H9 (cell line): Measurements from ENCODE around the gene DGLUCY. TPM values are rescaled to one million over a fixed set of nuclear protein-coding genes. Genes with fewer than 3 reads are reported as not detected.

Source experiments
- DNase-seq: peaks from one replicate; pipeline ENCODE4 v3.0.0-alpha.2; 2017
- H2AFZ ChIP-seq: one replicate; pipeline ENCODE4 v1.6.1; 2013; ENCODE audit warnings: mild to moderate bottlenecking, low read length, control low read depth, moderate library complexity
- H2AK5ac ChIP-seq: 2 replicates; pipeline ENCODE4 v1.6.1; 2013; ENCODE audit warnings: low read length, control low read depth, mixed read lengths; ENCODE audit not compliant: insufficient read length
- H2BK120ac ChIP-seq: one replicate; pipeline ENCODE4 v1.6.1; 2013; ENCODE audit warnings: low read depth, mild to moderate bottlenecking, low read length, control low read depth, inconsistent platforms; ENCODE audit not compliant: poor library complexity, severe bottlenecking
- H2BK12ac ChIP-seq: 2 replicates; pipeline ENCODE4 v1.6.1; 2013; ENCODE audit warnings: low read length, control low read depth, mixed read lengths, low read depth; ENCODE audit not compliant: insufficient read length
- H2BK15ac ChIP-seq: 2 replicates; pipeline ENCODE4 v1.6.1; 2013; ENCODE audit warnings: low read depth, low read length, control low read depth
- H2BK20ac ChIP-seq: one replicate; pipeline ENCODE4 v1.6.1; 2013; ENCODE audit warnings: low read depth, mild to moderate bottlenecking, low read length, control low read depth, inconsistent platforms; ENCODE audit not compliant: poor library complexity, severe bottlenecking
- H2BK5ac ChIP-seq: 2 replicates; pipeline ENCODE4 v1.6.1; 2013; ENCODE audit warnings: low read length, control low read depth, mixed read lengths; ENCODE audit not compliant: insufficient read length
- H3K14ac ChIP-seq: 2 replicates; pipeline ENCODE4 v1.6.1; 2013; ENCODE audit warnings: low read length, control low read depth; ENCODE audit not compliant: insufficient read depth
- H3K18ac ChIP-seq: 2 replicates; pipeline ENCODE4 v1.6.1; 2013; ENCODE audit warnings: low read depth, mild to moderate bottlenecking, mixed read lengths, low read length, control low read depth; ENCODE audit not compliant: insufficient read length
- H3K23ac ChIP-seq: 2 replicates; pipeline ENCODE4 v1.6.1; 2013; ENCODE audit warnings: low read length, control low read depth, mixed read lengths, low read depth; ENCODE audit not compliant: insufficient read length
- H3K23me2 ChIP-seq: 2 replicates; pipeline ENCODE4 v1.6.1; 2013; ENCODE audit warnings: low read depth, mild to moderate bottlenecking, mixed read lengths, low read length, control low read depth; ENCODE audit not compliant: insufficient read length, poor library complexity, severe bottlenecking
- H3K27ac ChIP-seq: 2 replicates; pipeline ENCODE4 v1.5.1; 2013; ENCODE audit warnings: low read length, control low read depth, mixed read lengths, low read depth; ENCODE audit not compliant: insufficient read length
- H3K27me3 ChIP-seq: 2 replicates; pipeline ENCODE4 v1.6.1; 2013; ENCODE audit warnings: low read length, control low read depth, inconsistent platforms; ENCODE audit not compliant: insufficient read depth
- H3K4ac ChIP-seq: 2 replicates; pipeline ENCODE4 v1.6.1; 2013; ENCODE audit warnings: low read depth, mild to moderate bottlenecking, control low read depth, inconsistent platforms, low read length, moderate library complexity
- H3K4me1 ChIP-seq: 2 replicates; pipeline ENCODE4 v1.6.1; 2013; ENCODE audit warnings: low read length, control low read depth, inconsistent platforms; ENCODE audit not compliant: insufficient read depth
- H3K4me2 ChIP-seq: 2 replicates; pipeline ENCODE4 v1.6.1; 2013; ENCODE audit warnings: low read length, control low read depth, mixed read lengths; ENCODE audit not compliant: insufficient read length, insufficient read depth
- H3K56ac ChIP-seq: 2 replicates; pipeline ENCODE4 v1.6.1; 2013; ENCODE audit warnings: low read depth, mild to moderate bottlenecking, mixed read lengths, low read length, control low read depth; ENCODE audit not compliant: insufficient read length
- H3K79me1 ChIP-seq: 2 replicates; pipeline ENCODE4 v1.6.1; 2013; ENCODE audit warnings: low read depth, mild to moderate bottlenecking, moderate library complexity, low read length, control low read depth, inconsistent platforms; ENCODE audit not compliant: insufficient read depth, poor library complexity, severe bottlenecking
- H3K79me2 ChIP-seq: 2 replicates; pipeline ENCODE4 v1.6.1; 2013; ENCODE audit warnings: low read length, control low read depth, inconsistent platforms; ENCODE audit not compliant: insufficient read depth
- H3K9ac ChIP-seq: 2 replicates; pipeline ENCODE4 v1.6.1; 2013; ENCODE audit warnings: low read length, control low read depth, mixed read lengths; ENCODE audit not compliant: insufficient read length; ENCODE audit errors: extremely low read depth
- H3K9me3 ChIP-seq: one replicate; pipeline ENCODE4 v1.6.1; 2013; ENCODE audit warnings: low read depth, low read length, inconsistent platforms; ENCODE audit not compliant: control insufficient read depth
- H3T11ph ChIP-seq: one replicate; pipeline ENCODE4 v1.6.1; 2013; ENCODE audit warnings: mild to moderate bottlenecking, low read length, control low read depth, inconsistent platforms
- H4K20me1 ChIP-seq: one replicate; pipeline ENCODE4 v1.6.1; 2013; ENCODE audit not compliant: control insufficient read depth, insufficient read length, insufficient read depth
- H4K5ac ChIP-seq: 2 replicates; pipeline ENCODE4 v1.6.1; 2013; ENCODE audit warnings: low read depth, mild to moderate bottlenecking, mixed read lengths, low read length, control low read depth; ENCODE audit not compliant: insufficient read length
- H4K8ac ChIP-seq: replicated peaks from 2 replicates; pipeline ENCODE4 v1.6.1; 2013; ENCODE audit warnings: low read length, control low read depth, mixed read lengths, low read depth; ENCODE audit not compliant: insufficient read length
- H4K91ac ChIP-seq: 2 replicates; pipeline ENCODE4 v1.6.1; 2013; ENCODE audit warnings: low read depth, mild to moderate bottlenecking, moderate library complexity, mixed read lengths, low read length, control low read depth; ENCODE audit not compliant: insufficient read length
- H3K27ac Mint-ChIP-seq, 3 experiments: 2 replicates in 2 of 3; 3 replicates in 1 of 3; pipeline ENCODE4 v1.8.0; 2020 to 2021; ENCODE audit warnings: mixed read lengths in 3 of 3, mild to moderate bottlenecking in 1 of 3, moderate library complexity in 1 of 3
- H3K27me3 Mint-ChIP-seq: 2 replicates; pipeline ENCODE4 v1.8.0; 2021; ENCODE audit warnings: low read depth, mild to moderate bottlenecking, moderate library complexity, mixed read lengths
- H3K36me3 Mint-ChIP-seq, 3 experiments: 2 replicates in 2 of 3; 3 replicates in 1 of 3; pipeline ENCODE4 v1.8.0; 2020 to 2021; ENCODE audit warnings: low read depth in 3 of 3, mixed read lengths in 3 of 3; ENCODE audit not compliant: insufficient read depth in 1 of 3
- H3K4me1 Mint-ChIP-seq, 2 experiments: 2 replicates each; pipeline ENCODE4 v1.8.0; 2020; ENCODE audit warnings: mixed read lengths in 2 of 2
- H3K4me3 Mint-ChIP-seq, 2 experiments: 2 replicates in 1 of 2; 3 replicates in 1 of 2; pipeline ENCODE4 v1.8.0; 2020 to 2021; ENCODE audit warnings: mild to moderate bottlenecking in 2 of 2, mixed read lengths in 2 of 2, moderate library complexity in 1 of 2
- H3K9me3 Mint-ChIP-seq, 2 experiments: 2 replicates in 1 of 2; 3 replicates in 1 of 2; pipeline ENCODE4 v1.8.0; 2020; ENCODE audit warnings: mild to moderate bottlenecking in 2 of 2, mixed read lengths in 2 of 2, moderate library complexity in 1 of 2
- WGBS: extraction: QIAGEN DNeasy Blood & Tissue Kit; methylation state at CpG from one replicate; pipeline ENCODE4 v1.1.7; 2013; ENCODE audit warnings: missing lambda C conversion rate, low lambda C conversion rate, mixed read lengths; ENCODE audit not compliant: insufficient read length; ENCODE audit errors: extremely low coverage; 5-methylcytosine and 5-hydroxymethylcytosine counted together
- total RNA-seq: library from RNA; stranded (reverse); gene quantifications from 2 replicates; pipeline ENCODE4 v1.2.1, GENCODE V29; 2021
- TF ChIP-seq, protein P1 (sequence below): fragments of 200-600 bp; sonication (generic); conservative IDR thresholded peaks from 3 replicates; pipeline ENCODE4 v1.8.0; 2021; ENCODE audit warnings: antibody characterized with exemption, mild to moderate bottlenecking

Gene DGLUCY
- total RNA-seq, 1 experiment from 2014 or later: 29.6 TPM

DNA sequence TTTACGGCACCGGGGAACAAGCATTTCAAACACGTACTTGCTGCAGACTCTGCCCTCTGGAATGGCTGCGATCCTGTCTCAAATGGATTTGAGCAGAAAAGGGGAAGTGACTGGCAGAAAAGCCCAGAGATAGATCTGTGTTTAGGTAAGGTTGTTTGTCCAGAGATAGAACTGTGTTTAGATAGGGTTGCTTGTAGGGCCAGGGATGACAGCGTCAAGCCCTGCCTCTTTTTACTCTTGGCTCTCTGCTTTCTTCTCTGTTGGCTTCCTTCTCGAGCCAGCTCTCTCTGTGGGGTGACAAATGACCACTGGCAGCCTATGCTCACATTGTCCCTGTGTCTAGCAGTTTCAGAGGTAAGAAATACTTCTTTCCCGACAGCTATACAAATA is 11.4 kb downstream of the DGLUCY start:
- Histone ChIP-seq H4K5ac (no peak overlapping the region), H3K14ac (no peak overlapping the region), H3K23ac (no peak overlapping the region), H2AK5ac (no peak overlapping the region), H4K20me1 (peaks cover 3% of the 10 kb centered on the region), H2BK120ac (no peak overlapping the region), H2BK12ac (no peak overlapping the region), H3K18ac (no peak overlapping the region), H3K4ac (no peak overlapping the region), H3K9ac (no peak overlapping the region), H3K23me2 (no peaks in the 10 kb centered on the region), H2BK5ac (no peak overlapping the region), H3K27me3 (no peaks in the 10 kb centered on the region), H4K91ac (no peak overlapping the region), H3K27ac (no peak overlapping the region), H3K79me2 (no peaks in the 10 kb centered on the region), H2BK15ac (no peak overlapping the region), H3K56ac (no peak overlapping the region), H3T11ph (no peak overlapping the region), H3K4me1 (no peaks in the 10 kb centered on the region), H2AFZ (no peak overlapping the region), H2BK20ac (no peak overlapping the region), H3K79me1 (no peaks in the 10 kb centered on the region), H3K4me2 (no peak overlapping the region), H4K8ac (no peak overlapping the region), H3K9me3 (no peaks in the 10 kb centered on the region)
- TF ChIP-seq, protein P1, sequence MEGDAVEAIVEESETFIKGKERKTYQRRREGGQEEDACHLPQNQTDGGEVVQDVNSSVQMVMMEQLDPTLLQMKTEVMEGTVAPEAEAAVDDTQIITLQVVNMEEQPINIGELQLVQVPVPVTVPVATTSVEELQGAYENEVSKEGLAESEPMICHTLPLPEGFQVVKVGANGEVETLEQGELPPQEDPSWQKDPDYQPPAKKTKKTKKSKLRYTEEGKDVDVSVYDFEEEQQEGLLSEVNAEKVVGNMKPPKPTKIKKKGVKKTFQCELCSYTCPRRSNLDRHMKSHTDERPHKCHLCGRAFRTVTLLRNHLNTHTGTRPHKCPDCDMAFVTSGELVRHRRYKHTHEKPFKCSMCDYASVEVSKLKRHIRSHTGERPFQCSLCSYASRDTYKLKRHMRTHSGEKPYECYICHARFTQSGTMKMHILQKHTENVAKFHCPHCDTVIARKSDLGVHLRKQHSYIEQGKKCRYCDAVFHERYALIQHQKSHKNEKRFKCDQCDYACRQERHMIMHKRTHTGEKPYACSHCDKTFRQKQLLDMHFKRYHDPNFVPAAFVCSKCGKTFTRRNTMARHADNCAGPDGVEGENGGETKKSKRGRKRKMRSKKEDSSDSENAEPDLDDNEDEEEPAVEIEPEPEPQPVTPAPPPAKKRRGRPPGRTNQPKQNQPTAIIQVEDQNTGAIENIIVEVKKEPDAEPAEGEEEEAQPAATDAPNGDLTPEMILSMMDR: no peak
- Mint-ChIP-seq H3K9me3 (peaks cover 0 to 1% of the 10 kb centered on the region in 2 experiments; a peak in 2 of 5 replicates), H3K27ac (peak overlapping the region in 1 of 3 experiments; percentile 40; a peak in 1 of 7 replicates), H3K27me3 (no peaks in the 10 kb centered on the region), H3K4me3 (no peak overlapping the region; a peak in 1 of 5 replicates), H3K4me1 (peaks cover 8 to 10% of the 10 kb centered on the region in 2 experiments), H3K36me3 (peaks cover 6 to 27% (median 25%) of the 10 kb centered on the region in 3 experiments; a peak in 6 of 7 replicates)
- no peak for DNase-seq
- WGBS: no CpG with 5 or more reads among the region's 7 CpGs
